Measurements from ENCODE around the gene TRIOBP. TPM values are rescaled to one million over a fixed set of nuclear protein-coding genes. Genes with fewer than 3 reads are reported as not detected.
"Not testable (repeated sequence)": the region's sequence is repeated elsewhere in the genome, so short reads cannot be mapped to it uniquely, and the experiment has no call there.

TRIOBP gene
- total RNA-seq, 4 donors from 2014 or later = 45.3 to 86.4 (median 65.1) TPM

- intact Hi-C loops (cut with DNase I; ENCODE audit: low total_unique reads) = no loop called here
- TF ChIP-seq, protein P1, sequence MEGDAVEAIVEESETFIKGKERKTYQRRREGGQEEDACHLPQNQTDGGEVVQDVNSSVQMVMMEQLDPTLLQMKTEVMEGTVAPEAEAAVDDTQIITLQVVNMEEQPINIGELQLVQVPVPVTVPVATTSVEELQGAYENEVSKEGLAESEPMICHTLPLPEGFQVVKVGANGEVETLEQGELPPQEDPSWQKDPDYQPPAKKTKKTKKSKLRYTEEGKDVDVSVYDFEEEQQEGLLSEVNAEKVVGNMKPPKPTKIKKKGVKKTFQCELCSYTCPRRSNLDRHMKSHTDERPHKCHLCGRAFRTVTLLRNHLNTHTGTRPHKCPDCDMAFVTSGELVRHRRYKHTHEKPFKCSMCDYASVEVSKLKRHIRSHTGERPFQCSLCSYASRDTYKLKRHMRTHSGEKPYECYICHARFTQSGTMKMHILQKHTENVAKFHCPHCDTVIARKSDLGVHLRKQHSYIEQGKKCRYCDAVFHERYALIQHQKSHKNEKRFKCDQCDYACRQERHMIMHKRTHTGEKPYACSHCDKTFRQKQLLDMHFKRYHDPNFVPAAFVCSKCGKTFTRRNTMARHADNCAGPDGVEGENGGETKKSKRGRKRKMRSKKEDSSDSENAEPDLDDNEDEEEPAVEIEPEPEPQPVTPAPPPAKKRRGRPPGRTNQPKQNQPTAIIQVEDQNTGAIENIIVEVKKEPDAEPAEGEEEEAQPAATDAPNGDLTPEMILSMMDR (IDR thresholded peaks at IDR 0.05) = no peak
- TF ChIP-seq POLR2A (IDR thresholded peaks at IDR 0.05) = no peak
These were observed 4.1 kb upstream of the TRIOBP start for GRCh38 chr22:37692627-37693285.

DNA sequence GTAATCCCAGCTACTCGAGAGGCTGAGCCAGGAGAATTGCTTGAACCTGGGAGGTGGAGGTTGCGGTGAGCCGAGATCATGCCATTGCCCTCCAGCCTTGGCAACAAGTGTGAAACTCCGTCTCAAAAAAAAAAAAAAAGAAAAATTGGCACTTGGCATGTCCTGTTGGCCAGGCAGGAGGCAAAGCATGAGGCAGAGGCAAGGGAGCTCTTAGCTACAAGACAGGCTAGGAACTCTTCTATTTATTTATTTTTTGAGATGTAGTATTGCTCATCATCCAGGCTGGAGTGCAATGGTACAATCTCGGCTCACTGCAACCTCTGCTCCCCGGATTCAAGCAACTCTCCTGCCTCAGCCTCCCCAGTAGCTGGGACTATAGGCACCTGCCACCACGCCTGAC, 2.7 kb upstream of the TRIOBP start:
- WGBS, 2 donors = 60 to 82% methylated on average over 7 of the region's 7 CpGs
- H3K4me3 ChIP-seq (ENCODE audit: low read depth, poor library complexity, severe bottlenecking); DNase-seq (ENCODE audit: low spot score in 2 of 2); intact Hi-C loops (cut with DNase I; ENCODE audit: low total_unique reads): not testable (repeated sequence)

More at GRCh38 chr22:37692627-37693285, 4.1 kb upstream of the TRIOBP start:
- 85 to 87% methylated on average over 14 to 15 of the region's 15 CpGs for WGBS, 2 donors
- no peak overlapping the region for H3K4me3 ChIP-seq (ENCODE audit: low read depth, poor library complexity, severe bottlenecking)
- DNase-seq (ENCODE audit: low spot score in 2 of 2) = no peak

DNA sequence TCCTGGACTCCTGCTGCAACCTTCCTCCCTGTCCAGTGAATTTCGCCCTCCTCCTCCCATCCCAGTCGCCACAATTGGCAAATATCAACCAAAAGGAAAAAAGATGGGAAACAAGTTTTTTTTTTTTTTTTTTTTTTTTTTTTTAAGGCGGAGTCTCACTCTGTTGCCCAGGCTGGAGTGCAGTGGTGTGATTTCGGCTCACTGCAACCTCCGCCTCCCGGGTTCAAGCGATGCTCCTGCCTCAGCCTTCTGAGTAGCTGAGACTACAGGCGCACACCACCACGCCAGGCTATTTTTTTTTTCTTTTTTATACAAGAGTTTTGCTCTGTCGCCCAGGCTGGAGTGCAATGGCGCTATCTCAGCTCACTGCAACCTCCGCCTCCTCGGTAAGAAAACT, 590 bp upstream of the TRIOBP start:
- intact Hi-C loops (cut with DNase I; ENCODE audit: low total_unique reads); H3K4me3 ChIP-seq (ENCODE audit: low read depth, poor library complexity, severe bottlenecking); DNase-seq (ENCODE audit: low spot score in 2 of 2): not testable (repeated sequence)
- 22 to 23% methylated on average over 13 of the region's 13 CpGs for WGBS, 2 donors

- TF ChIP-seq POLR2A (IDR thresholded peaks at IDR 0.05) = no peak
- TF ChIP-seq, protein P1 (IDR thresholded peaks at IDR 0.05) = no peak
- WGBS, 2 donors = 44 to 61% methylated on average over 3 of the region's 3 CpGs
- intact Hi-C loops (cut with DNase I; ENCODE audit: low total_unique reads) = no loop called here
- H3K4me3 ChIP-seq (ENCODE audit: low read depth, poor library complexity, severe bottlenecking) = no peak overlapping the region
- no peak for DNase-seq (ENCODE audit: low spot score in 2 of 2)
These were observed 639 bp downstream of the TRIOBP start for GRCh38 chr22:37697538-37697835.

DNA sequence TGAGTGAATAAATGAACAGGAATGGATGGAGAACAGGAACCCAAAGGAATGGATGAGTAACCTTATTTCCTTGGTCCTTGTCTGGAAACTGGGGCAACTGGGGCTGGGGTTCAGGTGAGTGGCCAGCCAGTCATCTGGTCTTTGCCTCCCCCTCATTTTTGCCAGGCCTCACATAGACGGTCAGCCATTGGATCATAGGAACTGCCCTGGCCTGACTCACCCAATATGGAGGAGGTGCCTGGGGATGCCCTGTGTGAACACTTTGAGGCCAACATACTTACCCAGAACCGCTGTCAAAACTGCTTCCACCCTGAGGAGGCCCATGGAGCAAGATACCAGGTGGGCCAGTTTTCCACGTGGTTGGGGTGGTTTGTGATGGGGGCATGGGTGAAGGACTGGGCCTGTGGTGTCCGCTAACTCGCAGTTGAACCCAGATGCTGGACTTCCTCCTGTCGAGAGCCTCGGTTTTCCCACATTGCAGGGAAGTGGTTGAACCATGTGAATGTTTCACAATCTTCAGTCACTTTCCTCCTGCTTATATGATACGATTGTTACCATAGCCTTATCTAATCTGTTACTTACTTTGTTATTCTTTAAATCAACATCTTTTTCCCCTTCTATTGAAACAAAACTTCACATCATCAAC, 4.4 kb downstream of the TRIOBP start:
- intact Hi-C loops (cut with DNase I; ENCODE audit: low total_unique reads) = no loop called here
- 73 to 81% methylated on average over 7 to 8 of the region's 8 CpGs for WGBS, 2 donors
- no peak overlapping the region for H3K4me3 ChIP-seq (ENCODE audit: low read depth, poor library complexity, severe bottlenecking)
- TF ChIP-seq, protein P1 (IDR thresholded peaks at IDR 0.05) = no peak
- TF ChIP-seq POLR2A (IDR thresholded peaks at IDR 0.05) = no peak
- no peak for DNase-seq (ENCODE audit: low spot score in 2 of 2)

GRCh38 chr22:37703906-37704305, 7.1 kb downstream of the TRIOBP start:
- intact Hi-C loops (cut with DNase I; ENCODE audit: low total_unique reads) = no loop called here
- no peak for DNase-seq (ENCODE audit: low spot score in 2 of 2)
- H3K4me3 ChIP-seq (ENCODE audit: low read depth, poor library complexity, severe bottlenecking) = no peak overlapping the region
- TF ChIP-seq, protein P1 (IDR thresholded peaks at IDR 0.05) = no peak
- TF ChIP-seq POLR2A (IDR thresholded peaks at IDR 0.05) = no peak
- WGBS, 2 donors = 80 to 83% methylated on average over 7 of the region's 7 CpGs

DNA sequence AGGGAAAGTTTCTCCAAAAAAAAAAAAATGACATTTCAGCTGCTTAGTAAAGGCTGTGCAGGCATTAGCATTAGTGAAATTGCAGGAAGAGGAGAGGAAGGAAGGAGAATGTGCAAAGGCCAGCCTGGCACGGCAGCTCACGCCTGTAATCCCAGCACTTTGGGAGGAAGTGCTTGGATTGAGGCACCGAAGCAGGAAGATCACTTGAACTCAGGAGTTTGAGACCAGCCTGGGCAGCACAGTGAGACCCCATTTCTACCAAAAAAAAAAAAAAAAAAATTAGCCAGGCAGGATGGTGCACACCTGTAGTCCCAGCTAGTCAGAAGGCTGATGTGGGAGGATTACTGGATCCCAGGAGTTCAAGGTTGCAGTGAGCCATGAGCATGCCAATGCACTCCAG, 7.8 kb downstream of the TRIOBP start:
- WGBS, 2 donors = 80 to 82% methylated on average over 3 of the region's 3 CpGs
- intact Hi-C loops (cut with DNase I; ENCODE audit: low total_unique reads) = no loop called here
- TF ChIP-seq, protein P1 (IDR thresholded peaks at IDR 0.05) = no peak
- H3K4me3 ChIP-seq (ENCODE audit: low read depth, poor library complexity, severe bottlenecking) = no peak overlapping the region
- DNase-seq (ENCODE audit: low spot score in 2 of 2) = no peak
